Medulla oblongata (tissue), 1 donor: ENCODE data around the gene KCNQ1.

ENCODE experiments used
- DNase-seq: peaks from one replicate; pipeline ENCODE4 v3.0.0-alpha.2; 2015; ENCODE audit errors: extremely low spot score

KCNQ1 gene

GRCh38 chr11:2510626-2511402 lies 66.0 kb downstream of the KCNQ1 start:
- no peak for DNase-seq

GRCh38 chr11:2511421-2512369 lies 66.9 kb downstream of the KCNQ1 start:
- DNase-seq, result peak; percentile 43

DNA sequence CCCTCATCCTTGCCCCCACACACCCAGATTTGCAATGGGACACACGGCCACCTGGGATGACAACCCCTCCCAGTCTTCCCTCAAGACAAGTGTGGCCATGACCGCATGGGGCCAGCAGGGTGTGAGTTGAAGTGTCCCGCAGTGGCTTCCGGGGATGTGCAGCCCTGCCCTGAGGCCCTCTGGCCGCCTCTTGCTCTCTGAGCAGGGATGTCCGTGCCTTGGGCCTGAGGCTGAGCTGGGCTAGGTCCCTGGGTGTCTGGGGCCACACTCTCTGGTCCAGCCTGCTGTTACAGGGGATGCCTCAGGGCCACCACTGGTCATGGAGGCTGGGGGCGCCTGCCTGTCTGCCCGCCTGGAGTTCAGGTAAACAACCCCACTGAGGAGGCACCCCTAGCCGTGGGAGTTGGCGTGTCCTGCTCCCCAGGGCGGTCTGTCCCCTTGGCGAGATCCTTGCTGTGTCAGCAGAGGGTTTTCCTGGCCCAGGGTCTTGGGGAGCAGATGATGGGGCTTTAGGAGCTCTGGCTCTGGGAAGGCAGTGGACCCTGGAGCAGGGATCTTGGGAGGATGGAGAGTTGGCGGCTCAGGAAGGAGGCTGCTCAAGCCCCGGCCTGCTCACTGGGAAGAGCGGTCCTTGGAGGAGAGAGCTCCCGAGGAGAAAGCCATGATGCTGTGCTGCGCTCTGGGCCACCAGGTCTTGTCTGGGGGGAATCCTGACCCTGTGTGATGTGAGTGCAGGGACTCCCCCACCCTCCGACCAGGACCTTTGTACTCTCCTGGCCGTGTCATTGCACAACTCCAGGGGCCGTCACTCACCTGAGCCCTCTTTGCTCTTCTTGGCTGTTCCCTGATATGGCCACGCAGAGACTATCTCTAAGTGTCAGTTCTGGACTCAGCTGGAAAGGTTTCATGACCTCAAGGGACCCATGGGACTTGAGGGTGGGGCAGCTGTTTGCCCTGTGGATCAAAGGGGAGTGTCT lies 67.9 kb downstream of the KCNQ1 start:
- DNase-seq, result no peak

DNA sequence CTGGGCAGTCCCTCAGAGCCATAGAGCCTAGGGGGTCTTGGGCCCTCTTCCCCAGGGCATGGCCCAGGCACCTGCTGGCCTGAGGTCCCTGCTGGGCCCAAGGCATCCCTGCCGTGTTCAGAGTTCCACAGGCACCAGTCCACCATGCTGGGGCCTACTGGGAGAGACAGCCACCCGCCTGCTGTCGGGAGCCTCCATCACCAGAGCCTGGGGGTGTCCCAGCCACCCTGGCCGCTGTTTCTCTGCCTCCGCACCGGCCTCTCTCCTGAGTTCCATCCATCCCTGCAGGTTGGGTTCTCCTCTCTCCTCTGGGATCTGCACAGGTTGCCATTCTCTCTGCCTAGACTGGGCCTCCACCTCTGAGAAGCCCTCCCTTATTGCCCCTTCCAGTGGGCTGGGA lies 68.6 kb downstream of the KCNQ1 start:
- no peak for DNase-seq

DNA sequence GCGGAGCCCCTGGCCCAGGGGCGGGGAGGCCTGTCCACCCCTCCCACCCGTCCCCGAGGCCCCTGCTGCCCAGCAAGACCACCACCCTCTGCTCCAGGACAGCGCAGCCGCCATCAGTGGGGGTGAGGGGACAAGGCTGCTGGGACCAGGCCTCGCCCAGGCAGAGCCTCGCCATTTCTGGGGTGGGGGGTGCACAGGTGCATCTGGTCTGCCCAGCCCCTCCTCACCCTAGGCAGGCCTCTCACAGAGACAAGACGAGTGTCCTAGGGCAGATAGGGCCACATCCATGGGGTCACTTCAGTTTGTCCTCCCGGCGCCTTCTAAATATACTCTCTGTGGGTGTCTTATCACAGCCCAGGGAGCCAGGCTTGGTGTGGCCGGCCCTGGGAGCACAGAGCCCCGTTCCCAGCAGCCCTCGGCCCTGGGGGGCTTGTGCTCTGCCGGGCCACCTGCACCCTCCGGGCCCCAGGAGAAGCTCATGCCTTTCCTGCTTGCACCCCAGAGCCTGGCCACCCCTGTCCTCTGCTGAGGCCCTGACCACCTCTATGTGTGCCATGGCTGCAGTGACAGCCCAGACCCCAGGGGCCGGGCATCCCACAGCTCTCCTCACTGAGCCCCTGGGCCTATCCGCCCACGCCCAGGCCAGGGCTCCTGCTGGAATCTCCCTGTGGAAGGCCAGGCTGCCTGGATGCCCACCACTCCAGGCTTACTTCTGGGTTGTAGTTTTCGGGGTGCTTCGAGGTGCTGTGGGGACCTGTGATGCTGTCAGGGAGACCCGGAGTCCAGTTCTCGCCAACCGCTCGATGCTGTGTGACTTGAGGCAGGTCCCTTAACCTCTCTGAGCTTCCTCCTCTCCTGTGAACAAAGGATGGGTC lies 70.8 kb downstream of the KCNQ1 start:
- DNase-seq, result no peak

- DNase-seq, result no peak
Measured at GRCh38 chr11:2516276-2517015, 71.6 kb downstream of the KCNQ1 start.

- DNase-seq, result no peak
Measured at GRCh38 chr11:2517016-2517385, 72.2 kb downstream of the KCNQ1 start.

- DNase-seq, result no peak
Measured at GRCh38 chr11:2517386-2518064, 72.7 kb downstream of the KCNQ1 start.

DNA sequence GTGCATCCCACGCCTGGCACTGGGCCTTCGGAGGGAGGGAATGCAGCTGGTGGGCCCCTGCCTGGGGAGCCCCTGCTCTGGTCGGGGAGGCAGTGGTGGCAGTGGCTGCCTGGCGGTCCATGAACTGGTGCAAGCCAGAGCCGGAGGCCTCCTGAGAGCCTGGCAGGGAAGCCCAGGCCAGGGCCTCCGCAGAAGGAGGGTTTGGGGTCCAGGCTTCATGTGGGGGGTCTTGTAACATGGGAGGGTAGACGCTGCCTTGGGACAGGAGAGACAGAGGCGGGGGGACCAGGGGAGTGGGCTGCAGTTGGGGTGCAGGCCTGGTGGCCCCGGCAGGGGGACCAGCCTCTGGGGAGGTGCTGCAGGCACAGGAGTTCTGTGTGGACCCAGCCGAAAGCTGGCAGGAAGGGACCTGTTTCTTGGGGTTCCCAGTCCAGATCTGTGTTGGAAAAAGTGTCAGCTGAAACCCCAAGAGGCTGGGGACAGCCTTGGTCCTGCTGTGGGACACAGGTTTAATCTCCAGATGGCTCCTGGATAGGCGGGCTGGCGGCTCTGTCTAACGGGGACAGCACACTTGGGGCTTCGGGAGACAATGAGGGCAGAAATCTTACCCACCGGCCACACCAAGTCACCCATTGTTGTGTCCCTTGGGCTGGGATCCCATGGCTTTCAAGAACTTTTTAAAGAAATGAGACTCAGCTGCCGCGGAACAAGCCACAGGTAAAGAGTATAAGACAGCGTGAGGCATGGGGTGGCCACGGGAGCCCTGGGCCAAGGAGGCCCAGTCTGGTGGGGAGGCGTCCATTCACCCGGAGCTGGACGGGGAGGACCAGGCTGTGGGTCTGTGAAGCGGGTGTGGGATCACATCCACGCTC lies 73.5 kb downstream of the KCNQ1 start:
- DNase-seq, result no peak

GRCh38 chr11:2518983-2519340 lies 74.2 kb downstream of the KCNQ1 start:
- DNase-seq, result no peak

- DNase-seq, result no peak
Measured at GRCh38 chr11:2519517-2519861, 74.7 kb downstream of the KCNQ1 start.

- no peak for DNase-seq
Measured at GRCh38 chr11:2519862-2520735, 75.3 kb downstream of the KCNQ1 start.

GRCh38 chr11:2520736-2521035 lies 75.9 kb downstream of the KCNQ1 start:
- DNase-seq, result no peak

- DNase-seq, result no peak
Measured at GRCh38 chr11:2521081-2521732, 76.4 kb downstream of the KCNQ1 start.

GRCh38 chr11:2521733-2522630 lies 77.2 kb downstream of the KCNQ1 start:
- no peak for DNase-seq

DNA sequence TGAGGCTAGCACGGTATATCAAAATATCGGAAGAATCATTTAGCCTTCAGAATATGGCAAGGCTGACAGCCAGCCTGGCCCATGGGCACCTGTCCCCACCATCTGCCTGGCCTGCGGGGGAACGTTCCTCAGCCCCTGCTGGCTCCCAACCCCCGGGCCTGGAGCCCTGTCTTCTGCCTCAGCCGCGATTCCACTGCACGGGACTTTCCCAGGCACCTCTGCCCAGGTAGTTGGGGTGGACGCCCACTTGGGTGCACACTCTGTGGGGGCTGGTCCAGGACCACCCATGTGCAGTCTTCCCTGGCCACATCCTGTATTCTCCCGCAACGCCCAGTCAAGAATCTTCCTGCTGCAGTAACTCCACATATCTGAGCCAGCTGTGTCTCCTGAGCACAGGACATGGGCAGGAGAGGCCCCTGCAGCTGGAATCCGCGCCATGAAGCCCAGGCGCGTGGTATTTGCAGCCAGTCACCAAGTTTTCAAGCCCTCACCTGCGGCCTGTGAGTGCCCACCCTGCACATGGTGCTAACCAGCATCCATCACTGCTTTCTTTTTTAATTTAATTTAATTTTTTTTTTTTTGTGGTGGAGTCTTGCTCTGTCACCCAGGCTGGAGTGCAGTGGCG lies 77.9 kb downstream of the KCNQ1 start:
- DNase-seq, result no peak
